Gastrocnemius medialis (tissue), 4 donors: ENCODE data around the gene UNC5A. TPM values are rescaled to one million over a fixed set of nuclear protein-coding genes. Genes with fewer than 3 reads are reported as not detected.

Experiments
- ATAC-seq, 2 donors: fragments of 150-250 bp; one replicate each; pipeline ENCODE4 v1.9.1; 2016
- DNase-seq, 2 donors: peaks; one replicate each; pipeline ENCODE4 v3.0.0-alpha.2; 2019
- H3K27ac ChIP-seq, 4 donors: fragments of 200-600 bp; sonication (generic); 1 replicate in 1 of 4; 2 replicates in 3 of 4; pipeline ENCODE4 v1.5.1; 2016 to 2018; ENCODE audit warnings: mild to moderate bottlenecking in 2 of 4, moderate library complexity in 1 of 4
- H3K27me3 ChIP-seq, 3 donors: fragments of 200-600 bp; sonication (generic) in 2 of 3; 1 replicate in 1 of 3; 2 replicates in 2 of 3; pipeline versions ENCODE4 v1.5.1 to v1.6.0; 2016 to 2019; ENCODE audit warnings: mild to moderate bottlenecking in 1 of 3, moderate library complexity in 1 of 3
- H3K36me3 ChIP-seq, 2 donors: fragments of 200-600 bp; sonication (generic) in 1 of 2; one replicate each; pipeline ENCODE4 v1.5.1; 2017 to 2018
- H3K4me1 ChIP-seq, 2 donors: fragments of 200-600 bp; sonication (generic) in 1 of 2; one replicate each; pipeline ENCODE4 v1.5.1; 2016 to 2017; ENCODE audit warnings: mild to moderate bottlenecking in 2 of 2
- H3K4me3 ChIP-seq, 4 donors: fragments of 200-600 bp; sonication (generic) in 3 of 4; 1 replicate in 1 of 4; 2 replicates in 3 of 4; pipeline ENCODE4 v1.5.1; 2016 to 2019; ENCODE audit warnings: mild to moderate bottlenecking in 2 of 4
- H3K9me3 ChIP-seq, 3 donors: fragments of 200-600 bp; sonication (generic) in 2 of 3; 1 replicate in 1 of 3; 2 replicates in 2 of 3; pipeline ENCODE4 v1.5.1; 2016 to 2019
- CTCF ChIP-seq, 5 experiments: fragments of 450-650 bp in 3 of 5; fragments of 200-600 bp in 2 of 5; sonication (generic) in 2 of 5; IDR thresholded peaks in 4 of 5; conservative IDR thresholded peaks in 1 of 5; 1 replicate in 4 of 5; 2 replicates in 1 of 5; pipeline ENCODE4 v1.5.1; 2016 to 2019; ENCODE audit warnings: antibody characterized with exemption in 5 of 5, mild to moderate bottlenecking in 3 of 5, moderate library complexity in 3 of 5
- POLR2A ChIP-seq, 2 donors: fragments of 450-650 bp; IDR thresholded peaks; one replicate each; pipeline ENCODE4 v1.6.1; 2017; ENCODE audit warnings: antibody characterized with exemption in 2 of 2, mild to moderate bottlenecking in 2 of 2, moderate library complexity in 2 of 2
- in situ Hi-C, 4 donors: fragments of 200-750 bp; cut with MboI; loops; one replicate each; pipeline versions ENCODE4 v1.15.0 to v1.8.0; 2017; ENCODE audit warnings: low sequenced_read_pairs in 4 of 4
- intact Hi-C: fragments of 100-400 bp; cut with DNase I; formaldehyde crosslinking; loops from one replicate; pipeline ENCODE4 v1.15.1; 2023; ENCODE audit warnings: low total_unique reads
- total RNA-seq, 4 donors: library from RNA; depleted of rRNA; stranded (reverse); fragments of >200 nt; gene quantifications; one replicate each; pipeline versions ENCODE4 v1.1.0 to v1.2.3, GENCODE V29; 2016

Gene UNC5A
- total RNA-seq, 4 donors from 2014 or later: 0.10 to 0.55 TPM; not detected in 2

GRCh38 chr5:176881816-176882566, 71.6 kb downstream of the UNC5A start:
- Histone ChIP-seq H3K9me3 (no peaks in the 10 kb centered on the region), H3K4me1 (no peaks in the 10 kb centered on the region), H3K27me3 (peaks cover 0 to under 1% (median 0%) of the 10 kb centered on the region in 3 donors), H3K36me3 (no peaks in the 10 kb centered on the region), H3K4me3 (no peak overlapping the region), H3K27ac (no peak overlapping the region)
- TF ChIP-seq CTCF (IDR thresholded peaks at IDR 0.05 in 4 of 5, conservative IDR thresholded peaks at IDR 0.05 in 1 of 5) (no peak), POLR2A (IDR thresholded peaks at IDR 0.05) (no peak)
- intact Hi-C loops (no loop called here), in situ Hi-C loops (no loop called here)
- ATAC-seq: no peak
- no peak for DNase-seq

- TF ChIP-seq POLR2A (IDR thresholded peaks at IDR 0.05) (no peak), CTCF (IDR thresholded peaks at IDR 0.05 in 4 of 5, conservative IDR thresholded peaks at IDR 0.05 in 1 of 5) (no peak)
- DNase-seq (no peak), ATAC-seq (no peak)
- Histone ChIP-seq H3K4me1 (no peaks in the 10 kb centered on the region), H3K36me3 (no peaks in the 10 kb centered on the region), H3K27me3 (no peaks in the 10 kb centered on the region), H3K9me3 (no peaks in the 10 kb centered on the region), H3K4me3 (no peak overlapping the region), H3K27ac (no peak overlapping the region)
- in situ Hi-C loops: no loop called here
- intact Hi-C loops: no loop called here
These were observed 72.2 kb downstream of the UNC5A start for GRCh38 chr5:176882567-176882903.

GRCh38 chr5:176883700-176884570, 73.6 kb downstream of the UNC5A start:
- no peaks in the 10 kb centered on the region for H3K9me3 ChIP-seq
- no peak for ATAC-seq
- in situ Hi-C loops: no loop called here
- H3K27me3 ChIP-seq: no peaks in the 10 kb centered on the region
- no peak overlapping the region for H3K27ac ChIP-seq
- no peaks in the 10 kb centered on the region for H3K36me3 ChIP-seq
- H3K4me3 ChIP-seq: no peak overlapping the region
- DNase-seq: no peak
- TF ChIP-seq POLR2A (IDR thresholded peaks at IDR 0.05) (no peak), CTCF (IDR thresholded peaks at IDR 0.05 in 4 of 5, conservative IDR thresholded peaks at IDR 0.05 in 1 of 5) (no peak)
- no peaks in the 10 kb centered on the region for H3K4me1 ChIP-seq
- intact Hi-C loops: no loop called here

GRCh38 chr5:176884571-176884890, 74.2 kb downstream of the UNC5A start:
- no peaks in the 10 kb centered on the region for H3K9me3 ChIP-seq
- no peak overlapping the region for H3K4me3 ChIP-seq
- H3K27me3 ChIP-seq: no peaks in the 10 kb centered on the region
- H3K27ac ChIP-seq: no peak overlapping the region
- no peak for TF ChIP-seq CTCF (IDR thresholded peaks at IDR 0.05 in 4 of 5, conservative IDR thresholded peaks at IDR 0.05 in 1 of 5)
- intact Hi-C loops (no loop called here), in situ Hi-C loops (no loop called here)
- no peaks in the 10 kb centered on the region for H3K36me3 ChIP-seq
- ATAC-seq: no peak
- DNase-seq: no peak
- H3K4me1 ChIP-seq: no peaks in the 10 kb centered on the region
